Neuronal stem cell (in vitro differentiated cells): ENCODE data around the gene PCDHGA9.
"Not testable (repeated sequence)": the region's sequence is repeated elsewhere in the genome, so short reads cannot be mapped to it uniquely, and the experiment has no call there.

Experiments used
- DNase-seq: peaks from one replicate; pipeline ENCODE4 v3.0.0-alpha.2; 2013; ENCODE audit warnings: low spot score
- H2AFZ ChIP-seq: one replicate; pipeline ENCODE4 v1.6.1; 2013; ENCODE audit warnings: mild to moderate bottlenecking, low read length, inconsistent platforms
- H2AK5ac ChIP-seq: 2 replicates; pipeline ENCODE4 v1.6.1; 2013; ENCODE audit warnings: low read depth, mild to moderate bottlenecking, inconsistent platforms, low read length, moderate library complexity, mixed read lengths
- H2BK120ac ChIP-seq: 2 replicates; pipeline ENCODE4 v1.6.1; 2013; ENCODE audit warnings: low read depth, mild to moderate bottlenecking, inconsistent platforms, low read length, moderate library complexity, mixed read lengths
- H2BK12ac ChIP-seq: one replicate; pipeline ENCODE4 v1.6.1; 2013; ENCODE audit warnings: low read length, inconsistent platforms
- H2BK15ac ChIP-seq: 2 replicates; pipeline ENCODE4 v1.6.1; 2013; ENCODE audit warnings: mild to moderate bottlenecking, low read length, inconsistent platforms, mixed read lengths
- H2BK5ac ChIP-seq: one replicate; pipeline ENCODE4 v1.6.1; 2013; ENCODE audit warnings: inconsistent platforms, mild to moderate bottlenecking, low read length, moderate library complexity
- H3K14ac ChIP-seq: one replicate; pipeline ENCODE4 v1.6.1; 2013; ENCODE audit warnings: low read length, inconsistent platforms
- H3K18ac ChIP-seq: 2 replicates; pipeline ENCODE4 v1.6.1; 2013; ENCODE audit warnings: low read length, inconsistent platforms
- H3K23ac ChIP-seq: 2 replicates; pipeline ENCODE4 v1.6.1; 2013; ENCODE audit warnings: low read depth, mild to moderate bottlenecking, mixed read lengths, low read length, inconsistent platforms; ENCODE audit not compliant: poor library complexity
- H3K27ac ChIP-seq: replicated peaks from 3 replicates; pipeline ENCODE4 v1.5.1; 2013; ENCODE audit warnings: low read length, inconsistent platforms
- H3K27me3 ChIP-seq, 3 experiments: 2 replicates each; pipeline ENCODE4 v1.6.1; 2013; ENCODE audit warnings: low read length in 3 of 3, mild to moderate bottlenecking in 2 of 3, inconsistent platforms in 1 of 3, low read depth in 1 of 3, mixed read lengths in 1 of 3, moderate library complexity in 1 of 3; ENCODE audit not compliant: control insufficient read depth in 3 of 3, insufficient read depth in 3 of 3
- H3K36me3 ChIP-seq, 2 donors: replicated peaks in 1 of 2; 2 replicates each; pipeline ENCODE4 v1.6.1; 2013; ENCODE audit warnings: low read length in 2 of 2; ENCODE audit not compliant: control insufficient read depth in 2 of 2, insufficient read depth in 2 of 2
- H3K4ac ChIP-seq: 2 replicates; pipeline ENCODE4 v1.6.1; 2013; ENCODE audit warnings: inconsistent platforms, mild to moderate bottlenecking, low read length, moderate library complexity
- H3K4me1 ChIP-seq, 2 donors: 1 replicate in 1 of 2; 2 replicates in 1 of 2; pipeline ENCODE4 v1.6.1; 2013; ENCODE audit warnings: low read length in 2 of 2, low read depth in 1 of 2; ENCODE audit not compliant: control insufficient read depth in 2 of 2, insufficient read depth in 1 of 2
- H3K4me2 ChIP-seq: one replicate; pipeline ENCODE4 v1.6.1; 2013; ENCODE audit warnings: mild to moderate bottlenecking, low read length, inconsistent platforms; ENCODE audit not compliant: insufficient read depth, poor library complexity, severe bottlenecking
- H3K4me3 ChIP-seq, 2 donors: 2 replicates each; pipeline ENCODE4 v1.5.1; 2013; ENCODE audit warnings: low read length in 2 of 2, mild to moderate bottlenecking in 2 of 2, inconsistent platforms in 1 of 2, moderate library complexity in 1 of 2
- H3K79me1 ChIP-seq: one replicate; pipeline ENCODE4 v1.6.1; 2013; ENCODE audit warnings: low read depth, mild to moderate bottlenecking, inconsistent platforms, low read length, moderate library complexity
- H3K9ac ChIP-seq: one replicate; pipeline ENCODE4 v1.6.1; 2013; ENCODE audit warnings: mild to moderate bottlenecking, low read depth, low read length, inconsistent platforms; ENCODE audit not compliant: poor library complexity
- H3K9me3 ChIP-seq, 2 donors: replicated peaks in 1 of 2; 2 replicates each; pipeline versions ENCODE3 to v1.6.1; 2013; ENCODE audit warnings: low read length in 2 of 2, mild to moderate bottlenecking in 2 of 2, inconsistent platforms in 1 of 2, low read depth in 1 of 2, mixed read lengths in 1 of 2, moderate library complexity in 1 of 2; ENCODE audit not compliant: control insufficient read depth in 2 of 2, insufficient read depth in 1 of 2
- H4K8ac ChIP-seq: one replicate; pipeline ENCODE4 v1.6.1; 2013; ENCODE audit warnings: low read depth, mild to moderate bottlenecking, inconsistent platforms, low read length, moderate library complexity
- H4K91ac ChIP-seq: one replicate; pipeline ENCODE4 v1.6.1; 2013; ENCODE audit warnings: low read length, low read depth, mild to moderate bottlenecking, inconsistent platforms; ENCODE audit not compliant: poor library complexity
- whole genome bisulfite sequencing, 2 donors: extraction: QIAGEN DNeasy Blood & Tissue Kit; methylation state at CpG; one replicate each; pipeline ENCODE4 v1.1.7; 2013; ENCODE audit warnings: missing lambda C conversion rate in 2 of 2, mixed read lengths in 1 of 2; ENCODE audit not compliant: insufficient read length in 2 of 2, insufficient replicate concordance in 1 of 2; ENCODE audit errors: extremely low coverage in 2 of 2; 5-methylcytosine and 5-hydroxymethylcytosine counted together

PCDHGA9 gene

GRCh38 chr5:141394401-141395187, 8.0 kb upstream of the PCDHGA9 start:
- not testable (repeated sequence) for H2BK15ac ChIP-seq, H3K9ac ChIP-seq, H3K27me3 ChIP-seq, H3K27ac ChIP-seq, H3K4me3 ChIP-seq, H3K14ac ChIP-seq, H3K23ac ChIP-seq, H3K4me1 ChIP-seq, H3K4ac ChIP-seq, H4K8ac ChIP-seq, H3K79me1 ChIP-seq, H2AK5ac ChIP-seq, H2AFZ ChIP-seq, DNase-seq, H2BK12ac ChIP-seq, H4K91ac ChIP-seq, H2BK120ac ChIP-seq, H3K4me2 ChIP-seq
- Histone ChIP-seq H3K36me3 (peaks cover 14 to 26% of the 10 kb centered on the region in 2 donors), H3K9me3 (peaks cover 37 to 82% of the 10 kb centered on the region in 2 donors), H2BK5ac (peak overlapping the region; percentile 44), H3K18ac (peak overlapping the region; percentile 57)
- WGBS, 2 donors, result no CpG with 5 or more reads among the region's 53 CpGs

GRCh38 chr5:141397756-141398551, 4.6 kb upstream of the PCDHGA9 start, which contains the start of gene PCDHGB5:
PCDHGB5 (plus strand) TSS chr5:141397947; CDS start chr5:141398128, 181 bp downstream.
- H4K8ac ChIP-seq, H4K91ac ChIP-seq, H3K27me3 ChIP-seq, H3K4me1 ChIP-seq, H3K27ac ChIP-seq, H3K18ac ChIP-seq, H2BK5ac ChIP-seq, H2AFZ ChIP-seq, H3K14ac ChIP-seq, H2BK15ac ChIP-seq, H2BK120ac ChIP-seq, DNase-seq, H3K4me3 ChIP-seq, H3K79me1 ChIP-seq, H2BK12ac ChIP-seq, H3K23ac ChIP-seq, H3K9ac ChIP-seq, H2AK5ac ChIP-seq, H3K4ac ChIP-seq, H3K4me2 ChIP-seq: not testable (repeated sequence)
- WGBS, 2 donors, result no CpG with 5 or more reads among the region's 43 CpGs
- Histone ChIP-seq H3K36me3 (peaks cover 5 to 13% of the 10 kb centered on the region in 2 donors), H3K9me3 (peaks cover 32 to 72% of the 10 kb centered on the region in 2 donors)

GRCh38 chr5:141398608-141399007, 4.0 kb upstream of the PCDHGA9 start:
- Histone ChIP-seq H3K9me3 (peaks cover 31 to 72% of the 10 kb centered on the region in 2 donors), H4K91ac (no peak overlapping the region), H3K18ac (no peak overlapping the region), H3K27ac (no peak overlapping the region), H2AFZ (no peak overlapping the region), H3K9ac (no peak overlapping the region), H4K8ac (no peak overlapping the region), H3K23ac (no peak overlapping the region), H3K27me3 (no peaks in the 10 kb centered on the region), H2BK5ac (no peak overlapping the region), H2BK12ac (no peak overlapping the region), H3K4me2 (no peak overlapping the region), H3K4me1 (no peaks in the 10 kb centered on the region), H3K4ac (no peak overlapping the region), H2AK5ac (no peak overlapping the region), H3K36me3 (peaks cover 3 to 6% of the 10 kb centered on the region in 2 donors), H3K14ac (no peak overlapping the region), H2BK120ac (no peak overlapping the region), H3K4me3 (no peak overlapping the region), H3K79me1 (peaks cover 2% of the 10 kb centered on the region), H2BK15ac (no peak overlapping the region)
- no peak for DNase-seq
- no CpG with 5 or more reads among the region's 15 CpGs for WGBS, 2 donors
